Stimulated activated CD8-positive, alpha-beta memory T cell treated with anti-CD3 and anti-CD28 coated beads, Interleukin-4, amount 100 ng/mL, for 4 hours (primary cell): ENCODE data around the gene RMND1.
"Not testable (repeated sequence)": the region's sequence is repeated elsewhere in the genome, so short reads cannot be mapped to it uniquely, and the experiment has no call there.

Source experiments
- DNase-seq, 2 donors: peaks; one replicate each; pipeline ENCODE4 v3.0.0-alpha.2; 2020; ENCODE audit warnings: low read depth in 2 of 2, low spot score in 1 of 2

RMND1 gene

GRCh38 chr6:151451950-151452749 is at the start of gene RMND1:
Gene RMND1, minus strand, starts transcription at chr6:151452126. Its CDS starts 6,315 bp downstream, at chr6:151445811.
- DNase-seq = peak; percentile 97 to 99

GRCh38 chr6:151499551-151499950 is 47.6 kb upstream of the RMND1 start:
- DNase-seq = no peak

- no peak for DNase-seq
Observed at GRCh38 chr6:151498327-151498726, 46.4 kb upstream of the RMND1 start.

- no peak for DNase-seq
Observed at GRCh38 chr6:151497905-151498304, 46.0 kb upstream of the RMND1 start.

GRCh38 chr6:151495380-151495779 is 43.5 kb upstream of the RMND1 start:
- DNase-seq = no peak

GRCh38 chr6:151494936-151495320 is 43.0 kb upstream of the RMND1 start:
- no peak for DNase-seq

- no peak for DNase-seq
Observed at GRCh38 chr6:151494235-151494935, 42.5 kb upstream of the RMND1 start.

- no peak for DNase-seq
Observed at GRCh38 chr6:151493804-151494234, 41.9 kb upstream of the RMND1 start, which contains the start of gene CCDC170. Gene CCDC170, plus strand, starts transcription at chr6:151494017. Its CDS starts 112 bp downstream, at chr6:151494129.

GRCh38 chr6:151493161-151493803 is 41.4 kb upstream of the RMND1 start:
- no peak for DNase-seq

- no peak for DNase-seq
Observed at GRCh38 chr6:151490996-151491395, 39.1 kb upstream of the RMND1 start.

- DNase-seq = no peak
Observed at GRCh38 chr6:151488226-151488625, 36.3 kb upstream of the RMND1 start.

- no peak for DNase-seq
Observed at GRCh38 chr6:151483994-151484393, 32.1 kb upstream of the RMND1 start.

- DNase-seq = no peak
Observed at GRCh38 chr6:151482290-151482689, 30.4 kb upstream of the RMND1 start.

GRCh38 chr6:151481786-151482185 is 29.9 kb upstream of the RMND1 start:
- no peak for DNase-seq

GRCh38 chr6:151478670-151479069 is 26.7 kb upstream of the RMND1 start:
- DNase-seq = no peak

GRCh38 chr6:151477726-151478125 is 25.8 kb upstream of the RMND1 start:
- no peak for DNase-seq

GRCh38 chr6:151475653-151476523 is 24.0 kb upstream of the RMND1 start:
- no peak for DNase-seq

- DNase-seq = no peak
Observed at GRCh38 chr6:151464702-151465101, 12.8 kb upstream of the RMND1 start.

- no peak for DNase-seq
Observed at GRCh38 chr6:151461673-151462072, 9.7 kb upstream of the RMND1 start.

- not testable (repeated sequence) for DNase-seq
Observed at GRCh38 chr6:151455751-151456398, 3.9 kb upstream of the RMND1 start.
